Neural cell (in vitro differentiated cells): Measurements from ENCODE around the gene SLC38A5. TPM values are rescaled to one million over a fixed set of nuclear protein-coding genes. Genes with fewer than 3 reads are reported as not detected.

ENCODE experiments used
- H2AFZ ChIP-seq: fragments of 200-600, 300-800 bp; sonication (generic), shearing (Covaris generic); 2 replicates; pipeline ENCODE4 v1.6.0; 2014; ENCODE audit warnings: low read depth, mild to moderate bottlenecking, antibody characterized with exemption, low read length, moderate library complexity
- H3F3A ChIP-seq: fragments of 200-600 bp; shearing (Covaris generic); 2 replicates; pipeline ENCODE4 v1.6.1; 2016; ENCODE audit warnings: mild to moderate bottlenecking, moderate library complexity, mixed read lengths, antibody characterized with exemption, low read length; ENCODE audit not compliant: insufficient read depth, poor library complexity, severe bottlenecking
- H3K27ac ChIP-seq: fragments of 200-600, 300-800 bp; sonication (generic), shearing (Covaris generic); 2 replicates; pipeline ENCODE4 v1.5.1; 2014; ENCODE audit warnings: mild to moderate bottlenecking, low read length, moderate library complexity
- H3K27me3 ChIP-seq: fragments of 300-800, 200-600 bp; sonication (generic), shearing (Covaris generic); 2 replicates; pipeline ENCODE4 v1.6.0; 2014; ENCODE audit warnings: mild to moderate bottlenecking, low read depth, low read length, moderate library complexity; ENCODE audit not compliant: insufficient read depth
- H3K36me3 ChIP-seq: fragments of 300-800, 200-600 bp; sonication (generic), shearing (Covaris generic); 2 replicates; pipeline ENCODE4 v1.5.1; 2014; ENCODE audit warnings: mild to moderate bottlenecking, antibody characterized with exemption, low read length, moderate library complexity; ENCODE audit not compliant: insufficient read depth
- H3K4me2 ChIP-seq: fragments of 300-800, 200-600 bp; sonication (generic), shearing (Covaris generic); 2 replicates; pipeline ENCODE4 v1.6.0; 2014; ENCODE audit warnings: mild to moderate bottlenecking, low read length
- H3K4me3 ChIP-seq: fragments of 300-800, 200-600 bp; sonication (generic), shearing (Covaris generic); 2 replicates; pipeline ENCODE4 v1.5.1; 2014; ENCODE audit warnings: mild to moderate bottlenecking, low read length, moderate library complexity
- H3K79me2 ChIP-seq: fragments of 200-600 bp; shearing (Covaris generic); replicated peaks from 2 replicates; pipeline ENCODE4 v1.6.0; 2014; ENCODE audit warnings: mild to moderate bottlenecking, low read length, moderate library complexity; ENCODE audit not compliant: insufficient read depth
- H3K9ac ChIP-seq: fragments of 300-800, 200-600 bp; sonication (generic), shearing (Covaris generic); 2 replicates; pipeline ENCODE4 v1.6.1; 2016; ENCODE audit warnings: mild to moderate bottlenecking, low read length, mixed read lengths
- H3K9me2 ChIP-seq: fragments of 200-600 bp; shearing (Covaris generic); 2 replicates; pipeline ENCODE4 v1.6.1; 2016; ENCODE audit warnings: mild to moderate bottlenecking, low read length, mixed read lengths; ENCODE audit not compliant: insufficient read depth
- H3K9me3 ChIP-seq: fragments of 200-600, 300-800 bp; sonication (generic), shearing (Covaris generic); 2 replicates; pipeline ENCODE4 v1.6.1; 2016; ENCODE audit warnings: mild to moderate bottlenecking, mixed run types, low read length, moderate library complexity, mixed read lengths
- H4K20me1 ChIP-seq: fragments of 200-600 bp; shearing (Covaris generic); 2 replicates; pipeline ENCODE4 v1.6.1; 2016; ENCODE audit warnings: mild to moderate bottlenecking, mixed run types; ENCODE audit not compliant: insufficient read depth
- EP300 ChIP-seq: fragments of 450-650 bp; conservative IDR thresholded peaks from 2 replicates; pipeline ENCODE4 v1.6.1; 2014; ENCODE audit warnings: antibody characterized with exemption, mild to moderate bottlenecking, moderate library complexity; ENCODE audit not compliant: poor library complexity, severe bottlenecking
- EZH2 ChIP-seq: fragments of 200-600, 300-800 bp; shearing (Covaris generic), sonication (generic); IDR thresholded peaks from 2 replicates; pipeline ENCODE4 v1.6.1; 2014; ENCODE audit warnings: antibody characterized with exemption, low read length, borderline replicate concordance, mild to moderate bottlenecking; ENCODE audit not compliant: insufficient read depth, poor library complexity, severe bottlenecking
- MXI1 ChIP-seq: fragments of 450-650 bp; conservative IDR thresholded peaks from 2 replicates; pipeline ENCODE4 v1.6.1; 2014; ENCODE audit warnings: antibody characterized with exemption, mild to moderate bottlenecking; ENCODE audit not compliant: poor library complexity, severe bottlenecking
- POLR2AphosphoS5 ChIP-seq: IDR thresholded peaks from 2 replicates; pipeline ENCODE4 v1.6.1; 2012
- RAD21 ChIP-seq: fragments of 450-650 bp; conservative IDR thresholded peaks from 2 replicates; pipeline ENCODE4 v1.6.1; 2014; ENCODE audit warnings: antibody characterized with exemption, mild to moderate bottlenecking, moderate library complexity
- SMC3 ChIP-seq: fragments of 450-650 bp; conservative IDR thresholded peaks from 2 replicates; pipeline ENCODE4 v1.6.1; 2014; ENCODE audit warnings: antibody characterized with exemption, mild to moderate bottlenecking, moderate library complexity; ENCODE audit not compliant: poor library complexity
- TAF1 ChIP-seq: IDR thresholded peaks from 2 replicates; pipeline ENCODE4 v1.6.1; 2012; ENCODE audit warnings: low read depth
- polyA plus RNA-seq: library from polyadenylated mRNA; depleted of rRNA; stranded (reverse); fragments of >200 nt; gene quantifications from 2 replicates; pipeline ENCODE4 v1.2.3, GENCODE V29; 2014
- TF ChIP-seq, protein P1 (sequence below): fragments of 450-650 bp; IDR thresholded peaks from 2 replicates; pipeline ENCODE4 v1.5.1; 2014; ENCODE audit warnings: antibody characterized with exemption, mild to moderate bottlenecking, moderate library complexity; ENCODE audit not compliant: poor library complexity, severe bottlenecking
- TF ChIP-seq, protein P2 (sequence below): IDR thresholded peaks from 2 replicates; pipeline ENCODE4 v1.6.1; 2012; ENCODE audit warnings: borderline replicate concordance

SLC38A5 gene
- polyA plus RNA-seq, 1 donor from 2014 or later: 0.48 TPM

- H3K27me3 ChIP-seq: no peaks in the 10 kb centered on the region
- no peaks in the 10 kb centered on the region for H3K36me3 ChIP-seq
- H4K20me1 ChIP-seq: no peaks in the 10 kb centered on the region
- no peak overlapping the region for H3K4me2 ChIP-seq
- TF ChIP-seq SMC3: no peak
- TF ChIP-seq EZH2: no peak
- TF ChIP-seq, protein P1, sequence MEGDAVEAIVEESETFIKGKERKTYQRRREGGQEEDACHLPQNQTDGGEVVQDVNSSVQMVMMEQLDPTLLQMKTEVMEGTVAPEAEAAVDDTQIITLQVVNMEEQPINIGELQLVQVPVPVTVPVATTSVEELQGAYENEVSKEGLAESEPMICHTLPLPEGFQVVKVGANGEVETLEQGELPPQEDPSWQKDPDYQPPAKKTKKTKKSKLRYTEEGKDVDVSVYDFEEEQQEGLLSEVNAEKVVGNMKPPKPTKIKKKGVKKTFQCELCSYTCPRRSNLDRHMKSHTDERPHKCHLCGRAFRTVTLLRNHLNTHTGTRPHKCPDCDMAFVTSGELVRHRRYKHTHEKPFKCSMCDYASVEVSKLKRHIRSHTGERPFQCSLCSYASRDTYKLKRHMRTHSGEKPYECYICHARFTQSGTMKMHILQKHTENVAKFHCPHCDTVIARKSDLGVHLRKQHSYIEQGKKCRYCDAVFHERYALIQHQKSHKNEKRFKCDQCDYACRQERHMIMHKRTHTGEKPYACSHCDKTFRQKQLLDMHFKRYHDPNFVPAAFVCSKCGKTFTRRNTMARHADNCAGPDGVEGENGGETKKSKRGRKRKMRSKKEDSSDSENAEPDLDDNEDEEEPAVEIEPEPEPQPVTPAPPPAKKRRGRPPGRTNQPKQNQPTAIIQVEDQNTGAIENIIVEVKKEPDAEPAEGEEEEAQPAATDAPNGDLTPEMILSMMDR: no peak
- no peak for TF ChIP-seq TAF1
- no peak for TF ChIP-seq RAD21
- TF ChIP-seq MXI1: no peak
- TF ChIP-seq, protein P2, sequence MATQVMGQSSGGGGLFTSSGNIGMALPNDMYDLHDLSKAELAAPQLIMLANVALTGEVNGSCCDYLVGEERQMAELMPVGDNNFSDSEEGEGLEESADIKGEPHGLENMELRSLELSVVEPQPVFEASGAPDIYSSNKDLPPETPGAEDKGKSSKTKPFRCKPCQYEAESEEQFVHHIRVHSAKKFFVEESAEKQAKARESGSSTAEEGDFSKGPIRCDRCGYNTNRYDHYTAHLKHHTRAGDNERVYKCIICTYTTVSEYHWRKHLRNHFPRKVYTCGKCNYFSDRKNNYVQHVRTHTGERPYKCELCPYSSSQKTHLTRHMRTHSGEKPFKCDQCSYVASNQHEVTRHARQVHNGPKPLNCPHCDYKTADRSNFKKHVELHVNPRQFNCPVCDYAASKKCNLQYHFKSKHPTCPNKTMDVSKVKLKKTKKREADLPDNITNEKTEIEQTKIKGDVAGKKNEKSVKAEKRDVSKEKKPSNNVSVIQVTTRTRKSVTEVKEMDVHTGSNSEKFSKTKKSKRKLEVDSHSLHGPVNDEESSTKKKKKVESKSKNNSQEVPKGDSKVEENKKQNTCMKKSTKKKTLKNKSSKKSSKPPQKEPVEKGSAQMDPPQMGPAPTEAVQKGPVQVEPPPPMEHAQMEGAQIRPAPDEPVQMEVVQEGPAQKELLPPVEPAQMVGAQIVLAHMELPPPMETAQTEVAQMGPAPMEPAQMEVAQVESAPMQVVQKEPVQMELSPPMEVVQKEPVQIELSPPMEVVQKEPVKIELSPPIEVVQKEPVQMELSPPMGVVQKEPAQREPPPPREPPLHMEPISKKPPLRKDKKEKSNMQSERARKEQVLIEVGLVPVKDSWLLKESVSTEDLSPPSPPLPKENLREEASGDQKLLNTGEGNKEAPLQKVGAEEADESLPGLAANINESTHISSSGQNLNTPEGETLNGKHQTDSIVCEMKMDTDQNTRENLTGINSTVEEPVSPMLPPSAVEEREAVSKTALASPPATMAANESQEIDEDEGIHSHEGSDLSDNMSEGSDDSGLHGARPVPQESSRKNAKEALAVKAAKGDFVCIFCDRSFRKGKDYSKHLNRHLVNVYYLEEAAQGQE: no peak
- no peak for TF ChIP-seq EP300
- H3K27ac ChIP-seq: no peak overlapping the region
- H3K9me3 ChIP-seq: no peaks in the 10 kb centered on the region
- no peaks in the 10 kb centered on the region for H3F3A ChIP-seq
- H3K9ac ChIP-seq: no peak overlapping the region
- no peak overlapping the region for H2AFZ ChIP-seq
- H3K9me2 ChIP-seq: no peaks in the 10 kb centered on the region
- no peak overlapping the region for H3K4me3 ChIP-seq
- peaks cover 11% of the 10 kb centered on the region for H3K79me2 ChIP-seq
These were observed 10.1 kb upstream of the SLC38A5 start for GRCh38 chrX:48480142-48480541.

GRCh38 chrX:48478806-48479205 is 8.7 kb upstream of the SLC38A5 start:
- Histone ChIP-seq H3K4me3 (no peak overlapping the region), H3K79me2 (peaks cover 11% of the 10 kb centered on the region), H3K9me2 (no peaks in the 10 kb centered on the region), H3K27me3 (no peaks in the 10 kb centered on the region), H3K36me3 (no peaks in the 10 kb centered on the region), H3K4me2 (no peak overlapping the region), H4K20me1 (no peaks in the 10 kb centered on the region), H3K9me3 (no peaks in the 10 kb centered on the region), H3K9ac (no peak overlapping the region), H2AFZ (no peak overlapping the region), H3F3A (no peaks in the 10 kb centered on the region), H3K27ac (no peak overlapping the region)
- no peak for TF ChIP-seq RAD21
- no peak for TF ChIP-seq MXI1
- TF ChIP-seq EP300: no peak
- TF ChIP-seq TAF1: no peak
- TF ChIP-seq, protein P1: no peak
- TF ChIP-seq, protein P2: no peak
- TF ChIP-seq EZH2: no peak
- TF ChIP-seq SMC3: no peak
- TF ChIP-seq POLR2AphosphoS5: no peak
